Measurements from ENCODE around the gene QRFP. TPM values are rescaled to one million over a fixed set of nuclear protein-coding genes. Genes with fewer than 3 reads are reported as not detected.
"Not testable (repeated sequence)": the region's sequence is repeated elsewhere in the genome, so short reads cannot be mapped to it uniquely, and the experiment has no call there.

Gene QRFP
- total RNA-seq, 2 experiments from 2014 or later = not detected

DNA sequence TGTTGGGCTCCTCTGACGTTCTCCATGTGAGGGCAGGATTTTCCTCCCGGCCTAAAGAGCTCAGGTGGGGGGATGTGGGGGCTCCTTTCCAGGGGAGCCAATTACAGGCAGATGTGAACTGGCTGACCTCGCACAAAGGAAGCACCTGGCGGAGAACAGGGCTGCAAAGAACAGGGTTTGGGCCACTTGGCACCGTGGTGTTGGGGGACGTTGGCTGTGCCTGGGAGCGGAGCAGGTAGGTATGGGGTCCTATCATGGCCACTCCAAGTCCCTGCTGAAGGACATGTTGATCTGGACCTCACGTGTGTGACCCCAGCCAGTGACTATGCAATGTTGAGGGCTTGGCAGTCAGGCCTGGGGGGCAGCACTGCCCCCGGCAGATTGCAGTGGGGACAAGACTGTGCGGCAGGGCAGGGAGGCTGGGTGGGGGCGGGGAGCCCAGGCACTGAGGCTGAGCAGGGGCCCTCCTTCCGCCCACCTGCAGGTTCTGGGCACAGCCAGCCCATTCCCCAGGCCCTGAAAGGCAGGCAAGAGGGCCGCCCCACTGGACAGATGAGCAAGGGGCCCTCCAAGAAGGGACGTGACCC lies 23.0 kb upstream of the QRFP start:
- Mint-ChIP-seq H3K4me3 (no peak overlapping the region), H3K27ac (no peak overlapping the region), H3K36me3 (ENCODE audit: low read depth) (no peaks in the 10 kb centered on the region), H3K9me3 (no peaks in the 10 kb centered on the region), H3K27me3 (no peaks in the 10 kb centered on the region), H3K4me1 (no peaks in the 10 kb centered on the region)
- no peak for DNase-seq
- CTCF ChIA-PET = no interaction called here
- POLR2A ChIA-PET = no interaction called here

GRCh38 chr9:130918826-130919558 lies 22.4 kb upstream of the QRFP start:
- DNase-seq = no peak
- CTCF ChIA-PET = interaction anchor here (0.7 kb wide), 1 partner anchor 191 kb away, joined by 3 read pairs; no protein-coding TSS in a partner anchor
- no peaks in the 10 kb centered on the region for H3K9me3 Mint-ChIP-seq
- H3K36me3 Mint-ChIP-seq (ENCODE audit: low read depth) = no peaks in the 10 kb centered on the region
- POLR2A ChIA-PET = no interaction called here
- H3K4me1 Mint-ChIP-seq = no peaks in the 10 kb centered on the region
- no peaks in the 10 kb centered on the region for H3K27me3 Mint-ChIP-seq
- no peak overlapping the region for H3K4me3 Mint-ChIP-seq
- H3K27ac Mint-ChIP-seq = no peak overlapping the region

DNA sequence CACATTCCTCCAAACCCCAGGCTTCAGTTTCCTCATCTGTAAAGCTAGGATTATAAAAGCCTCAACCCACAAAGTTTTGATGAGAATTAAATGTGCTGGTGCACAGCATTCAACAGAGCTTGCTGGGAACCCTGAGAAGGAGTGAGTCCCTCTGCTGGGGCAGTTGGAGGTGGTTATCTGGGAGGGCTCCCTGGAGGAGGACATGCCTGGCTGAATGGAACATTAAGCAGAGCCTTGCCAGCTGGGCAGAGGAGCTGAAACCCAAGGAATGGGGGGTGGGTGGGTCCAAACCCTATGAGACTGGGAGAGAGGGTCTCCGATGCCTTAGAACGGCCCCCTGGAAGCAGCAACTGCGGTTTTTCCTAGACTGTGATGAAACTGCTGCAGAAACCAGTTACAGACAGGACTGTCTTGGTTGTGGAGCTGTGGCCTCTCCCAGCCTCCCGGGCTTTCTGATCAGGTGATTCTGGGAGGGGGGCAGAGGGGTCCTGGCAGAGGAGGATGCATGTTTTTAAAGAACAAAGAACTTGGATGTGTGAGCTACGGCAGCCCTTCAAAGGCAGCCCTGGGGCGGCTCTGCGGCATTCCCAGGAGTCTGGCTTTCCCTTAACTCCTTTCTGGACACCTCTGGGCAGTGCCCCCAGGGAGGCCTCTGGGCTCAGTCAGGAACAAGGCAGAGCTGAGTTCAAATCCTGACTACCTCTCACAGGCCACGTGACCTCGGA lies 21.7 kb upstream of the QRFP start:
- ChIA-PET POLR2A (no interaction called here), CTCF (interaction anchor here (0.7 kb wide), 1 partner anchor 192 kb away, joined by 3 read pairs; no protein-coding TSS in a partner anchor)
- H3K9me3 Mint-ChIP-seq = no peaks in the 10 kb centered on the region
- no peaks in the 10 kb centered on the region for H3K4me1 Mint-ChIP-seq
- DNase-seq = no peak
- H3K27ac Mint-ChIP-seq = no peak overlapping the region
- H3K27me3 Mint-ChIP-seq = no peaks in the 10 kb centered on the region
- no peaks in the 10 kb centered on the region for H3K36me3 Mint-ChIP-seq (ENCODE audit: low read depth)
- no peak overlapping the region for H3K4me3 Mint-ChIP-seq

GRCh38 chr9:130917168-130917960 lies 20.8 kb upstream of the QRFP start:
- DNase-seq = no peak
- ChIA-PET POLR2A (no interaction called here), CTCF (no interaction called here)
- Mint-ChIP-seq H3K9me3 (no peaks in the 10 kb centered on the region), H3K4me1 (no peaks in the 10 kb centered on the region), H3K4me3 (no peak overlapping the region), H3K36me3 (ENCODE audit: low read depth) (no peaks in the 10 kb centered on the region), H3K27me3 (no peaks in the 10 kb centered on the region), H3K27ac (no peak overlapping the region)

DNA sequence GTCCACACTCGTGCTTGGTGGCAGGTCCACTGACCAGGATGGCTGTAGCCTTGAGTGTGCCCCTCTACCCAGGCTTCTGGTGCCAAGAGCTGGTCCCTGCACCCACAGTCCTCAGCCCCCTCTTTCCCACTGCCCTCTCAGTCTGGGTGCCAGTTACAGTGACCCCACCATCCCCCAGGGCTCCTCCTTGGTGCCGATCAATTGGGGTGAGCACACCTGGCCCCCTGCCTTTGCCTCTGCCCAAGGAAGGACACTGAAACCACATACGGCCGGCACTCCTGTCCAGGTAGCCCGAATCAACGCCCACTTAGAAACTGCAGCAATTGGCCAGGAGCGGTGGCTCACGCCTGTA lies 18.5 kb upstream of the QRFP start:
- Mint-ChIP-seq H3K27me3 (no peaks in the 10 kb centered on the region), H3K27ac (no peak overlapping the region), H3K9me3 (no peaks in the 10 kb centered on the region), H3K4me3 (no peak overlapping the region), H3K4me1 (no peaks in the 10 kb centered on the region), H3K36me3 (ENCODE audit: low read depth) (no peaks in the 10 kb centered on the region)
- ChIA-PET CTCF (no interaction called here), POLR2A (no interaction called here)
- no peak for DNase-seq

GRCh38 chr9:130914417-130915095 lies 17.9 kb upstream of the QRFP start:
- POLR2A ChIA-PET = no interaction called here
- no peaks in the 10 kb centered on the region for H3K36me3 Mint-ChIP-seq (ENCODE audit: low read depth)
- no peak for DNase-seq
- no peaks in the 10 kb centered on the region for H3K27me3 Mint-ChIP-seq
- H3K4me1 Mint-ChIP-seq = no peaks in the 10 kb centered on the region
- CTCF ChIA-PET = no interaction called here
- no peak overlapping the region for H3K27ac Mint-ChIP-seq
- no peaks in the 10 kb centered on the region for H3K9me3 Mint-ChIP-seq
- H3K4me3 Mint-ChIP-seq = no peak overlapping the region

- POLR2A ChIA-PET = no interaction called here
- no peaks in the 10 kb centered on the region for H3K9me3 Mint-ChIP-seq
These were observed 17.2 kb upstream of the QRFP start for GRCh38 chr9:130913599-130914416.

DNA sequence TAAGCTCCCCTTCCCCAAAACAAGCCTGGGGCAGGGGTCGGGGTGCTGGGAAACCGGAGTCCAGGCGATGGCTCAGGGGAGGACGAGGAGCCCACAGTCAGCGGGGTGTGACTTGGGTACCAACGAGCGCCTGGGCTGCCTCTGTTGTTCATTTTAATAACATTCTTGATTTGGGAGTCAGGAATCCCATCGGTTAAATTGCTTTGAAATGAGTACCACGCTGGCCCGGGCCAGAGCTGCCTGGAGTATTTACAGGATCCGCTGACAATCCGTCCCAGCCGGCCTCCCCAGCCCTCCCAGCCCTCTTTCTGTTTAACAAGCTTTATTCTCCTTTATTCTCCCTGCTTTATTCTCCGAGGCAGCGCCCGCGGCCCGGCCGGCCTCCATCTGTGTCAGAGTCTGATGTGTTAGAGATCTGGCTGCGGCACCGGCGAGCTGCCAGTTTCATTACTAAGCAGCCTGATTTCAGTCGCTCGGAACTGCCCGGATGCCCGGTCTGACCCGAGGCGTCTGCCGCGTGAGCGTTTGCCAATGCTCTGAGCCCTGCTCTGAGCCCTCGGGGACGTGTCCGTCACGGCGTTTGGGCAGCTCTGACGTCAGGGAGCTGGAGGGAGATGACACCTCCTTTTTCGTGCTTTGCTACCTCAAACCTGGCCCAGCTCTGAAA lies 16.5 kb upstream of the QRFP start:
- no peaks in the 10 kb centered on the region for H3K4me1 Mint-ChIP-seq
- no peaks in the 10 kb centered on the region for H3K9me3 Mint-ChIP-seq
- peaks cover under 1% of the 10 kb centered on the region for H3K27me3 Mint-ChIP-seq
- POLR2A ChIA-PET = no interaction called here
- H3K27ac Mint-ChIP-seq = no peak overlapping the region
- no peak for DNase-seq
- no peak overlapping the region for H3K4me3 Mint-ChIP-seq
- CTCF ChIA-PET = interaction anchor here (1.0 kb wide), 1 partner anchor 23 kb away, joined by 3 read pairs; no protein-coding TSS in a partner anchor
- H3K36me3 Mint-ChIP-seq (ENCODE audit: low read depth) = no peaks in the 10 kb centered on the region

More at GRCh38 chr9:130913599-130914416, 17.2 kb upstream of the QRFP start:
- Mint-ChIP-seq H3K27me3 (no peaks in the 10 kb centered on the region), H3K27ac (no peak overlapping the region), H3K4me1 (no peaks in the 10 kb centered on the region), H3K36me3 (ENCODE audit: low read depth) (no peaks in the 10 kb centered on the region), H3K4me3 (no peak overlapping the region)
- CTCF ChIA-PET = no interaction called here
- DNase-seq = no peak

DNA sequence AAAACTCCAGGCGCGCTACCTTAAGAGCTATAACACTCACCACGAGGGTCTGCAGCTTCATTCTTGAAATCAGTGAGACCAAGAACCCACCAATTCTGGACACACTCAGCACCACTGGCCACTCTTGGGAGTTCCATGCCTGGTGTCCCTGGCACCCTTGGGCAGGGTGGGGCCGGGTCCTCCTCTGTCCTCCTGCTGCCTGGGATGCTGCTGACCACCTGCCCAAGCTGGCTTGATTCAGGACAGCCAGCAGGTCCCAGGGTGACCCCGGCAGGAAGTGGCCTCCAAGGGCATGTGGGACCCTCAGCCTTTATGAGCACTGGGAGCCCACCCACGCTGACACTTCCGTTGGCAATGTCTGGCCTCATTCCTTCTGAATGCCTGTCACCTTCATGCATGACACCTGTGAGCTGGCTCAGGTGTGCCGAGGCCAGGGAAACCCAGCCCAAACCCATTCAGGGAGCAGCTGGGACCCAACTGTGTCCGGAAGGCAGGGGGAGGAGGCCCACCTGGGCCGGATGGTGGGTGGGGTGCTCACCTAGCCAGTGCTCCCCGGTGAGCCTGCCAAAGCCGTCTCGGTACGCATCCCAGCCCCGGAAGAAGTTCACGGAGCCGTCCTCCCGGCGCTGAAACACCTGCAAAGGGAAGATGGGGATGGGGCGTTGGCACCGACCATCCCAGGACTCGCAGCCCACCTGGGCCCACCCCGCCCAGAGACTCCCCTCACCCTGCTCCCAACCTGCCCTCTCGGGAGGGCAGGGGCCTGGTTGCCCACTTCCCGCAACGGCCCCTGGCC lies 14.8 kb upstream of the QRFP start:
- Mint-ChIP-seq H3K36me3 (ENCODE audit: low read depth) (no peaks in the 10 kb centered on the region), H3K4me1 (no peaks in the 10 kb centered on the region), H3K27me3 (peaks cover 3% of the 10 kb centered on the region), H3K4me3 (no peak overlapping the region), H3K9me3 (no peaks in the 10 kb centered on the region), H3K27ac (no peak overlapping the region)
- no peak for DNase-seq
- ChIA-PET CTCF (interaction anchor here (0.7 kb wide), 1 partner anchor 1274 kb away, joined by 4 read pairs; no protein-coding TSS in a partner anchor), POLR2A (no interaction called here)

DNA sequence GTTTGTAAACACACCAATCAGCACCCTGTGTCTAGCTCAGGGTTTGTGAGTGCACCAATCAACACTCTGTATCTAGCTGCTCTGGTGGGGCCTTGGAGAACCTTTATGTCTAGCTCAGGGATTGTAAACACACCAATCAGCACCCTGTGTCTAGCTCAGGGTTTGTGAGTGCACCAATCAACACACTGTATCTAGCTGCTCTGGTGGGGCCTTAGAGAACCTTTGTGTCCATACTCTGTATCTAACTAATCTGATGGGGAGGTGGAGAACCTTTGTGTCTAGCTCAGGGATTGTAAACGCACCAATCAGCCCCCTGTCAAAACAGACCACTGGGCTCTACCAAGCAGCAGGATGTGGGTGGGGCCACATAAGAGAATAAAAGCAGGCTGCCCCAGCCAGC lies 14.1 kb upstream of the QRFP start:
- H3K27me3 Mint-ChIP-seq; H3K4me1 Mint-ChIP-seq; H3K36me3 Mint-ChIP-seq (ENCODE audit: low read depth); H3K27ac Mint-ChIP-seq; DNase-seq; H3K9me3 Mint-ChIP-seq; POLR2A ChIA-PET; CTCF ChIA-PET; H3K4me3 Mint-ChIP-seq: not testable (repeated sequence)

DNA sequence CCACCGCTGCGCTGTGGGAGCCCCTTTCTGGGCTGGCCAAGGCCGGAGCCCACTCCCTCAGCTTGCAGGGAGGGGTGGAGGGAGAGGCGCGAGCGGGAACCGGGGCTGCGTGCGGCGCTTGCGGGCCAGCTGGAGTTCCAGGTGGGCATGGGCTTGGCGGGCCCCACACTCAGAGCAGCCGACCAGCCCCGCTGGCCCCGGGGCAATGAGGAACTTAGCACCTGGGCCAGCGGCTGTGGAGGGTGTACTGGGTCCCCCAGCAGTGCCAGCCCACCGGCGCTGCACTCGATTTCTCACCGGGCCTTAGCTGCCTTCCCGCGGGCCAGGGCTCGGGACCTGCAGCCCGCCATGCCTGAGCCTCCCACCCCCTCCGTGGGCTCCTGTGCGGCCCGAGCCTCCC lies 13.4 kb upstream of the QRFP start:
- H3K27ac Mint-ChIP-seq; H3K36me3 Mint-ChIP-seq (ENCODE audit: low read depth); DNase-seq; H3K4me3 Mint-ChIP-seq; H3K4me1 Mint-ChIP-seq; POLR2A ChIA-PET; CTCF ChIA-PET; H3K27me3 Mint-ChIP-seq; H3K9me3 Mint-ChIP-seq: not testable (repeated sequence)

All from activated CD4-positive, alpha-beta T cell treated with anti-CD3 and anti-CD28 coated beads, Interleukin-2, amount 10 ng/mL, durations not matched to agents 7 days and 5 days (primary cell).